NB4 (cell line): ENCODE results near the gene CAPN3.
A peak's percentile ranks its signal among the peaks of the same experiment; 100 is the strongest.

ENCODE experiments used
- DNase-seq: peaks from one replicate; pipeline ENCODE4 v3.0.0; 2010; ENCODE audit warnings: low read depth
- H3K4me3 ChIP-seq: one replicate; pipeline ENCODE4 v1.5.1; 2011; ENCODE audit warnings: mild to moderate bottlenecking, low read depth, low read length, moderate library complexity
- CTCF ChIP-seq: IDR thresholded peaks from one replicate; pipeline ENCODE4 v1.5.1; 2012; ENCODE audit warnings: low read depth, low read length
- MAX ChIP-seq: IDR thresholded peaks from 2 replicates; pipeline ENCODE4 v1.6.1; 2011; ENCODE audit warnings: low read depth, low read length
- MYC ChIP-seq: IDR thresholded peaks from 2 replicates; pipeline ENCODE4 v1.6.1; 2011; ENCODE audit warnings: low read depth, low read length
- POLR2A ChIP-seq: IDR thresholded peaks from 2 replicates; pipeline ENCODE4 v1.6.1; 2011; ENCODE audit warnings: mild to moderate bottlenecking; ENCODE audit not compliant: insufficient read length; ENCODE audit errors: extremely low read depth

Gene CAPN3

GRCh38 chr15:42374810-42375209 lies 15.5 kb downstream of the CAPN3 start:
- H3K4me3 ChIP-seq = no peak overlapping the region
- no peak for TF ChIP-seq POLR2A
- no peak for TF ChIP-seq MYC
- no peak for TF ChIP-seq CTCF
- TF ChIP-seq MAX = no peak
- DNase-seq = no peak

GRCh38 chr15:42375252-42375651 lies 16.0 kb downstream of the CAPN3 start:
- peak; percentile 24 for DNase-seq
- TF ChIP-seq POLR2A (no peak), CTCF (no peak), MYC (no peak), MAX (no peak)
- no peak overlapping the region for H3K4me3 ChIP-seq

- H3K4me3 ChIP-seq = no peak overlapping the region
- DNase-seq = peak; percentile 73
- TF ChIP-seq MYC = no peak
- no peak for TF ChIP-seq CTCF
- TF ChIP-seq MAX = peak; percentile 69
- no peak for TF ChIP-seq POLR2A
These were observed 16.6 kb downstream of the CAPN3 start for GRCh38 chr15:42375941-42376340.

- no peak overlapping the region for H3K4me3 ChIP-seq
- TF ChIP-seq MAX (no peak), POLR2A (no peak), MYC (no peak), CTCF (no peak)
- no peak for DNase-seq
These were observed 18.7 kb downstream of the CAPN3 start for GRCh38 chr15:42378011-42378410.

GRCh38 chr15:42384597-42384996 lies 25.3 kb downstream of the CAPN3 start:
- no peak overlapping the region for H3K4me3 ChIP-seq
- DNase-seq = peak; percentile 61
- no peak for TF ChIP-seq MAX
- TF ChIP-seq MYC = no peak
- TF ChIP-seq POLR2A = no peak
- TF ChIP-seq CTCF = no peak

- no peak overlapping the region for H3K4me3 ChIP-seq
- DNase-seq = peak; percentile 76
These were observed 26.1 kb downstream of the CAPN3 start for GRCh38 chr15:42385206-42385979.

More at GRCh38 chr15:42385206-42385979, 26.1 kb downstream of the CAPN3 start:
- TF ChIP-seq CTCF (peak; percentile 91), POLR2A (no peak)
